NOMO-1 treated with dmso at 0.1 percent for 144 hours (cell line): ENCODE data around the gene TAF8.
"Not testable (repeated sequence)": the region's sequence is repeated elsewhere in the genome, so short reads cannot be mapped to it uniquely, and the experiment has no call there.

ENCODE experiments used
- DNase-seq: peaks from one replicate; lab custom pipeline; 2025; ENCODE audit not compliant: unreplicated experiment; lab: John Stamatoyannopoulos, UW

Gene TAF8, protein sequence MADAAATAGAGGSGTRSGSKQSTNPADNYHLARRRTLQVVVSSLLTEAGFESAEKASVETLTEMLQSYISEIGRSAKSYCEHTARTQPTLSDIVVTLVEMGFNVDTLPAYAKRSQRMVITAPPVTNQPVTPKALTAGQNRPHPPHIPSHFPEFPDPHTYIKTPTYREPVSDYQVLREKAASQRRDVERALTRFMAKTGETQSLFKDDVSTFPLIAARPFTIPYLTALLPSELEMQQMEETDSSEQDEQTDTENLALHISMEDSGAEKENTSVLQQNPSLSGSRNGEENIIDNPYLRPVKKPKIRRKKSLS

DNA sequence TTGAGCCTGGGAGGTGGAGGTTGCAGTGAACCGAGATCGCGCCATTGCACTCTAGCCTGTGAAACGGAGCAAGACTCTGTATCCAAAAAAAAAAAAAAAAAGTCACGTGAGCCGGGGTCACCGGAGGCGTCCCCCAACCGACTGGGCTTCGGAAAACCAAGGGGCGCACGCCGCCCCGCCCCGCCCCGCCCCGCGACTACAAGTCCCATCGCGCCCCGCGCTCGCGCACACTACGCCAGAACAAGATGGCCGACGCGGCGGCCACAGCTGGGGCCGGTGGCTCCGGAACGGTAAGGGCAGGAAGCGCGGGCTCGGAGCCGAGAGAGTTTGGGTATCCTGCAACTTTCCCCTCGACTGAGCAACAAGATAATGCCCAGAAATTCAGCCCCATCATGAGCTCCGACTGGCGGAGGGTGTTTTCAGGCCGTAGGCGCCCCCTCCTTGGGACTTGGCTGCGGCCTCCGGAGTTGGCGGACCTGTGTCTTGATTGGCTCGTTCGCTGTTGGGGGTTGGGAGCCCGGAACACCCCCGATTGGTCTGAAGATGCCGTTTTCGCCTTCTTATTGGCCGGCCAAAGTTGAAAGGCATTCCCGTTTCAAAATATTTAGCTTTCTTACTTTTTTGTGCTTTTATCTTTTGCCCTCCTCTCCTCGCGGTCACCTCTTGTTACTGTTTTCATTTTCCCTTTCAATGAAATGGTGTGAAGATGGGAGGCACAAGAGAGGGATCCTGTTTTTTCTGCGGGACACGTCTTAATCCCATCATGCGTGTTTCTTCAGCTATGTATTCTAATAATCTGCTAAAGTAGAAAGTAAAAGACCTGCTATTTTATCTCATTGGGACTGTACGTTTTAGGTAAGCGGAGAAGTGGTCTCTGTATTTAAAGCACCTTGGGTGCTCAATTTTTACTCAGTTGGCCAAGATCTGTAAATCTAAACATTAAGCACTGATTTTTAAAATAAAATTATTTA is at the start of gene TAF8:
TAF8 (plus strand) TSS at position 228 of the 971 bp plus-strand sequence; CDS start at position 246, 18 bp downstream.
- peak; percentile 90 for DNase-seq

DNA sequence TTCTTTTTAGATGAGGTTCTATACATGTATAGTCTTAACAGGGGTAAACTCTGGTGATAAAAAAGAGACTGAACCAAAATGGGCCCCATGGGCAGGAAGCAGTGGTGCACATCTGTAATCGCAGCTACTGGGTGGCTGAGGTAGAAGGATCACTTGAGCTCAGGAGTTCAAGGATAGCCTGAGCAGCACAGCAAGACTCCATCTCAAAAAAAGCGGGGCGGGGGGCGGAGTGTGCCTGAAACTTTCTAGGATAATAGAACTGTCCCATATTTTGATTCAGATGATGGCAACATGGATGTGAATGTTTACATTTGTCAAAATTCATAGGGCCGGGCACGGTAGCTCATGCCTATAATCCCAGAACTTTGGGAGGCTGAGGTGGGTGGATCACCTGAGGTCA is 48.8 kb upstream of the TAF8 start:
- no peak for DNase-seq

DNA sequence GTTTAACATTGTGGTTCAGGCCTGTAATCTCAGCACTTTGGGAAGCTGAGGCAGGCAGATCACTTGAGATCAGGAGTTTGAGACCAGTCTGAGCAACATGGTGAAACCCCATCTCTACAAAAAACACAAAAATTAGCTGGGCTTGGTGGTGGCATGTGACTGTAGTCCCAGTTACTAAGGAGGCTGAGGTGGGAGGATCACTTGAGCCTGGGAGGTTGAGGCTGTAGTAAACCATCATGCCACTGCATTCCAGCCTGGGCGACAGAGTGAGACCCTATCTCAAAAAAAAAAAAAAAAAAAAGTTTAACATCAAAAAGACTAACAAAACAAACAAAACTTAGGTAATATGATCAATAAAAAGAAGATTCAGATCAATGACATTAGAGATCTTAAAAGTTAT is 46.7 kb upstream of the TAF8 start:
- not testable (repeated sequence) for DNase-seq

DNA sequence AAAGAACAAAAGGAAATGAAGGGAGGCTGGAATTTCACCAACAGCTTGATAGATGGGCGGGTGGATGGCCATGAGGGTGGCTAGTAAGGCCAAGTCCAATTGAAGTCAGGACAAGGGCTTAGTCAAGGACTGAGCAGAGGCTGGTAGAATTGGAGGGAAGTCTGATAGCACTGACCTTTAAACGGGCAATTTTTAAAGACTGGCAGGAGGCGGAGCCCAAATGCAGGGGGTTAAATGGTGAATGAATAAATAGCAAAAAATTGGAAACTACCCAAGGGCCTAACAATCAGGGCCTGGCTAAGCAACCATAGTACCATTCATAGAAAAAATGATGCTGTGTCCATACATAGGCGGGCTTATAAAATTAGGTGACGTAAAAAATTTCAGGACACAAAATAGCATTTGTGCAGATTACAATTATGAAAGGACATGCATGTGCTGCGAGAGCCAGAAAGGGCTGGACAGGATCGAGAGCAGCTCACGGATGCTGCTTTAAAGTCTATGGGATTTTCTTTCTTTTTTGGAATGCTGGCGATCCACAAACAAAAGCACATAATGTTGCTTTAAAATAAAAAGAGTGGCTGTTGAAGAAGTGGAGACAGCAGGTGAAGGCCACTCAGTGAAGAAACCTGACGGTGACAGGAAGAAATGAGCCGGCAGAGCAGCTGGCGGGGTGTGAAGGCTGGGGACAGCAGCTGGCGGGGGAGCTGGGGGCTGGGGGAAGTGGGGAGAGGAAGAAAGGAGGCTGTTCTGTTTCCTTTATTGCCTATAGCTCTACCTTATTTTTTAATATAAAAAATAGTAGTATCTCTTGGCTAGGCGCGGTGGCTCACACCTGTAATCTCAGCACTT is 42.8 kb upstream of the TAF8 start:
- DNase-seq, result no peak

DNA sequence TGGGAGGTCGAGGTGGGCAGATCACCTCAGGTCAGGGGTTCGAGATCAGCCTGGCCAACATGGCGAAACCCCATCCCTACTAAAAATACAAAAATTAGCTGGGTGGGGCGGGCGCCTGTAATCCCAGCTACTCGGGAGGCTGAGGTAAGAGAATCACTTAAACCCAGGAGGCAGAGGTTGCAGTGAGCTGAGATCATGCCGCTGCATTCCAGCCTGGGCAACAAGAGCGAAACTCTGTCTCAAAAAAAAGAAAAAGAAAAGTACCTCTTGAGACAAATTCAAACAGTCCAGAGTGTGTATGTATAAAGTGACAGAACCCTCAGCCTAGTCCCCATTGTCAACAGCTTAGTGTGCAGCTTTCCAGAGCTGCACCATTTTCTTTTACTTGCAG is 42.2 kb upstream of the TAF8 start:
- DNase-seq, result not testable (repeated sequence)

DNA sequence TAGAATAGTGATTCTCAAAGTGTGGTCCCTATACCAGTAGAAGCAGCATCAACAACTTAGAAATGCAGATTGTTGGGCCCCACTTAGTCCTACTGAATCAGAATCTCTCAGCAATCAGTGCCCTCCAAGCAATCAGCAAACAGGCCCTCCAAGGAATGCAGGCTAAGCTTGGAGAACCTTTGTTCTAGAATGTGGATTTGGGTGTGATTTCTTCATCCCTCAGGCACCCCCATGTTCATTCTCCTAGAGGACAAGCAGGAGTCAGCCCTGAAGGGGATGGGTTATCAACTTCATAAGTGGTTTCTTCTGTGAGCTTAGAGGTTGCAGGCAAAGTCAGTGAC is 40.5 kb upstream of the TAF8 start:
- DNase-seq, result no peak

DNA sequence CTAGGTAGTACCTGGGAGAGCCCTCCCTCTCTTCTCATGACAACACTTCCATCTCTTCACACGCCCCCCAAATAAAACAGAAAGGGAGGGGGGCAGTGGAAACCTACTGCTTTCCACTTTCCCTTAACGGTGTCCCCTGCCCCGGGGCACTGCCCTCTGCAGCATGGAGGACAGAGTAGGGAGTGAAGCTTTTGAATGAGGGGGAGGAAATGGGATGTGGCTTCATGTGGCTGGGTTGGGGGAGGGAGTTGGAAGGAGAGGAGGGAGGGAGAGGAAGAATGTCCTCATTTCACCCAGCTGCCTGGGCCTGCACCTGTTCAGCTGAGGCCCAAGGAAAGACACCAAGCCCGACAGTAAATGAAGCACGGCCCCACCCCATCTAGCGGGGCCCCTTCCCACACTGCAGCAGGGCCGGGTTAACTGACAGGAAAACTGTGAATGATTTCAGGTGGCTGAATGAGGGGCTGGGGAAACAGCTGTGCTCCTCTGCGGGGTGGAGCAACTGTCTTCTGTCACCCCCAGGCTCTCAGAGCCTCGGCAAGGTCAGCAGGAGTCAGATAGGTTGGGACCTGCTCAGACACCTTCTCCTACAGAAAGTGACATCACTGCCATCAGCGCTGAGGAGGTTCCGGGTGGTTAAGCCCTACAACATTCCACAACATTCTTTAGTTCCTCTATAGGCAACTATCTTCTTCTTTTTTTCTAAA is 40.0 kb upstream of the TAF8 start:
- peak; percentile 7 for DNase-seq

DNA sequence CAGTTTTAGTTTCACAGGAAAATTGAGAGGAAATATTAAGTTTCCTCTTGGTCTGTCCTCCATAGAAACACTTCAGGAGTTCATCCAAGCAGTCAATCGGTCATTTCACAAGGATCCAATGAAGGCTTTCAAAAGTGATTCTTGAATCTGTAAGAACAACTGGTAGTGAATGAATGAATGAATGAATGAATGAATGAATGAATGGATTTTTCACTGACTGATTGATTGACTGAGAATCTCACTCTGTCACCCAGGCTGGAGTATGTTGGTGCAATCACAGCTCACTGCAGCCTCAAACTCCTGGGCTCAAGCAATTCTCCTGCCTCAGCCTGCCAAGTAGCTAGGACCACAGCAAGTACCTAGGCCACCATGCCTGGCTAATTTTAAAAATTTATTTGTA is 39.4 kb upstream of the TAF8 start:
- DNase-seq, result no peak

DNA sequence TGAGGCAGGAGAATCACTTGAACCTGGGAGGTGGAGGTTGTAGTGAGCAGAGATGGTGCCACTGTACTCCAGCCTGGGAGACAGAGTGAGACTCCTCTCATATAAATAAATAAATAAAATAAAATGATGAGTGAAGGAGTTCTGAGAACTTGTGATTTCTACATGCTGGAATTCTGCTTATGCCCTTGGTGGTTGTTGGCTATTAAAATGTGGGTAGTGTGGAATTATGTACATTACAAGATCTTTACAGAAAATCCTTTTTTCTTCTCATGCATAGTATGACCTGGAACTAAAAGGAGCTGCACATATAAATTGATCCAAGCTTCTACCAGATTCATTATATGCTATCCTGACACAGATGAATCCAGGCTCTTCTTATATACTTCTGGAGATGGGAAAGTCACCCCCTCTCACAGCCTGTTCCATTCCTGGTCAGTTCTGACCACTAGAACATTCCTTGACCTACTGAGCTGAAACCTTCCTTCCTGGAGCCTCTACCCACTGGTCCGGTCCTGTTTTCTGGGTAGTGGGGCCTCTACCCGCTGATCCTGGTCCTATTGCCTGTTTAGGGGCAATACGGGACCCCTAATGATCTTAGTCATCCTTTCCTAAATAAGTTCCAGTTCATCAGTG is 37.7 kb upstream of the TAF8 start:
- DNase-seq, result no peak

DNA sequence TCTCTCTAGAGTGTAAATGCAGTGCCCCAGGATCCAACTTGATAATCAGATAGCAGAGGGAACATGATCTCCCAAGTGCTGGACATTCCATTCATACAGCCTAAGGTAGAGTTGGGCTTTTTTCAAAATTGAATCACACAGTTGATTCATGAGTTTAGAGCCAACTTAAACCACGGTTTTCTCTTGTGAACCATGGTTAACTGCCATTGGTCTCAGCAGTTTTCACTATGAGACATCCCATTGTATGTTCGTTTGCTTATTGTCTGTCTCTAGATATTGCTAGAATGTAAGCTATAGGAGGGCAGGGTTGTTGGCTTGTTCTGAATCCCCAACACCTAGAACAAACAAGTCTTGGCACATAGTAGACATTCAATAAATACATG is 37.2 kb upstream of the TAF8 start:
- no peak for DNase-seq

DNA sequence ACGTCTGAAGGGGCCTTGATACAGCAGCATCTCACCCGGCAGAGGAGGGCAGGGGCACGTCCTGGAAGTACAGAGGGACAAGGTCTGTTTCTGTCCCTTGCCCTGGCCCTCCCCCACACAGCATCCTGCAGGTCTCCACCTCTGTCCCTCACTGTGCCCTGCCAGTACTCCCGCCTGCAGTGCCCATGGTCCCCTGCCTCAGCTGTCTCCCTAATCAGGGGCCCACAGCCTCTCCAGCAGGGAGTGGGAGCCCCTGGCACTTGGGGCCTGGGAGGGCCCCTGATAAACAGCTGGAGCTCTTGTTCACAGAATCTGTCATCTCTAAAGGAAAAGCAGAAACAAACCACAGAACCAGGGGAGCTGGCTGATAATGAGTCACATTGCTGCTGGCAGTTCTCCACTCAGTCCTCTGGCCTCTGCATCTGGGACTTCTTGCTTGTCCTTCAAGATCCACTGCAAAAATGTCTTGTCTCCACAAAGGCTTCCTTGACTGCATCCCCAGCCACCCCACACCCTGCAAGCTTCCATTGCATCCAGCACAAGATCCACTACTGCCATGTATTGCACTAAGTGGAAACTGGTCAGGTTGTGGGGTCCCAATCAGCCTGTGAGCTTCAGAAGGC is 33.2 kb upstream of the TAF8 start:
- no peak for DNase-seq

DNA sequence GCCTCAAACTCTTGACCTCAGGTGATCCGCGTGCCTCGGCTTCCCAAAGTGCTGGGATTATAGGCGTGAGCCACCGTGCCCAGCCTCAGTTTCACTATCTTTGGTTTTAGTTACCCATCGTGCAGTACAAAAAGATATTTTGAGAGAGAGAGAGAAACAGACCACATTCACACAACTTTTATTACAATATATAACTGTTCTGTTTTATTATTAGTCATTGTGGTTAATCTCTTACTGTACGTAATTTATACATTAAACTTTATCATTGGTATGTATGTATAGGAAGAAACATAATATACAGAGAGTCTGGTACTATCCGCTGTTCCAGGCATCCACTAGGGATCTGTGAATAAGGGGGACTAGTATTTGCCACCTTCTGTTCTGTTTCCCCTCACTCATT is 29.4 kb upstream of the TAF8 start:
- DNase-seq, result no peak

DNA sequence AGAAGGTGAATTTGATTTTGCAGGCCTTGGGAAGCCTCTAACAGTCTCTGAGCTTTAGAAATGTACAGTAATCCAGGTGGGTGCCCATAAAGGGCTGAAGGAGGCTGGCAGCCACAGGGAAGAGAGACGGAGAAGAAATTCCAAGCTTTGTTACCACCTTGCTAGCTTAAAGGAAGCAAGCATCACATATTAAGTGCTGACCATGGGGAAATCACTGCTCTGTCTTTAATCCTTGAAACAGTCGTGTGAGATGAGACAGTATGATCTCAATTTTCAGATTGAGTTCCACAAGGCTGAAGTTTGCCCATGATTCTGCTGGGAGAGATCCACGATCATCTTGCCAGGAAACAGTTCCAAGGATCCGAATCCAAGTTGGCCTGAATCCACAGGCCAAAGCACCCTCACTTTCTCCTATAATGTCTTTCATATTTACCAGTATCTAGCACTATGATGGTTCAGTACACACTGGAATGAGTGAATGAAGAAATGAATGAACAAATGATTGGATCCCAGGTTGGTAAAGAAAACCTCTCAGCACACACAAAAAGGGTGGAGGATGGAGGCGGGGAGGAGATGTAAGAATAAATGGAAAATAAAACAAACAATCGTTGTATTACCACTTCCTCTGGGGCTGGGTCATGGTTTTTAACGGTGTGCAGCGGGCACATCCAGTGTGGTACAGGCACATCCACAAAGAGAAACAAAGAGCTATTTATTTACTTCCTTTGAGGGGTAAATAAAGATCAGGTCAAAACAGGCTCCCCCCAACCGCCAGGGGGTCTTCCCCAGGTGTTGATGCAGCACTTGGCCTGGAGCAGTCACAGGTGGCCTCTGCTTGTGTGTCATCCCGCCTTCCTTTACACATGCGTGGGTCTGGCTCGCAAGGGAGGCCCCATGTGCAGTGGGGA is 28.2 kb upstream of the TAF8 start:
- no peak for DNase-seq

DNA sequence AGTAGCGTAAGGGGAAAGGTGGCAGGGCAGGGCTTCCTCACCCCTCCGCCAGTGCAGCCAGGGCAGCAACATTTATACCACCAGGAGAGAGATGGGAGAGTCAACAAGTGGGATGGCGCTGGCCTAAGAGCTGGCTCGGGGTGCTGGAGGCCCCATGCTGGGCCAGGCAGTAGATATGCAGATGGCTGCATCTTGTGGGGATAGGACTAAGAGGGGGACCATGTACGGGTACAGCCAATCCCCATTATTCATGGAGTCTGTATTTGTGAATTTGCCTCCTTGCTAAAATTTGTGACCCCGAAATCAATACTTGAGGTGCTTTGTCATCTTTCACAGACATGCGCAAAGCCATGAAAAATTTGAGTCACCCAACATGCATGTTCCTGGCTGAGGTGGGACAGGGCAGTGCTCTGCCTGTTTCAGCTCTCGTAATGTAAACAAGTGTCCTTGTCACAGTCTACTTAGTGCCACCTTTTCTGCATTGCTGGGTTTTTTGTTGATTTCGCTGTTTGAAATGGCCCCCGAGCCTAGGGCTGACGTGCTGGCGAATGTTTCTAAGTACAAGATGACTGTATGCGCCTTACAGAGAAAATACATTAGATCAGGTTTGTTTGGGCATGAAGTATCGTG is 27.5 kb upstream of the TAF8 start:
- no peak for DNase-seq

DNA sequence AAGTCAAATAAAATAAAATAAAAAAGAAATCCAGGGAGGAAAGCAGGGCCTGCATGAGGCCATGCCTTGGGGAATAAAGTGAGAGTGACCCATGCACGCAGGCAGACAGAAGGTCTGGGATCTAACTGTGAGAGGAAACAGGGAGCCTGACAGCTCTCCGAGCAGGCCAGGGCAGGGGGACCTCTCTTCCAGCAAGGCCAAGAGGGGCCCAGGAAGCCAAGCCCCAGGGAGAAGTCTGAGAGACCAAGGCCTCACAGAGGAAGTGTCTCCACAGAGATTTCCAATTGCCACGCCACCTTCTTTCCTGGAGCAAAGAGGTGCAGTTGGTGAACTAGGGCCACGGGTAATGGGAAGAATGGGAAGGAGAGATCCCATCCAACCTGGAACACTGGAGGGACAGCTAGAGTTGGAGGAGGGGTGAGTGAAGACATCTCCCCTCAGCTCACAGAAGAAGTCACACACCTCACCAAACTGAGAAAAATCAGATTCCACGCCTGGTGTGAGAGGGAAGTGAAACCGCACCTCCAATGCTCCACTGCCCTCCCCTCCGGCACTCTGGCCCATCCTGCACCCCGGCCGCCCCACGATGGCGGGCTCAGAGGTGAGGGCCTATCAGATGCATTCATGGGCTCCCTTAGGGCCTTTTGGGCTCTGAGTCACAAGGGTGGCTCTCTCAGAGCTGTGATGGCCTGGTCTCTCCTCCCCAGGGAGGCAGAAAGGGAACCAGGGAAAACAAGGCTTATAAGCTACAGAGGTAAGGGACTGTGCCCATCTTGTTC is 25.1 kb upstream of the TAF8 start:
- DNase-seq, result peak; percentile 28

DNA sequence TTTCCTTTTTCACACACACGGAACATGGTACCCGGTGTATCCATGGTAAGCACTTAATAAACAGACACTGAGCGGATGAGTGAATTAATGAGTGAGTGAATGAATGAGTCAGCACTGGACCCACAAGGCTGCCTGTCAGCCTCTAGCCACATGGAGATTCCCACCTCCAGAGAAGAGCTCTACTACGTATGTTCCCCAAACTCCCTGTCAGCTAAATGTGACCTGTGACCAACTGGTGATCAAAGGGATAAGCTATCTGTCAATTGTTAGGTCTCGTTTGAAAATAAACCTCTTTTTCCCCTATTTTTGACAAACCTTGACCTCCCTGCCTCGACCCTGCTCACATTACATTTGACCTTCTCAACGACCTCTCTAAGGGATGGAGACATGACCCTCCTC is 24.5 kb upstream of the TAF8 start:
- DNase-seq, result no peak

DNA sequence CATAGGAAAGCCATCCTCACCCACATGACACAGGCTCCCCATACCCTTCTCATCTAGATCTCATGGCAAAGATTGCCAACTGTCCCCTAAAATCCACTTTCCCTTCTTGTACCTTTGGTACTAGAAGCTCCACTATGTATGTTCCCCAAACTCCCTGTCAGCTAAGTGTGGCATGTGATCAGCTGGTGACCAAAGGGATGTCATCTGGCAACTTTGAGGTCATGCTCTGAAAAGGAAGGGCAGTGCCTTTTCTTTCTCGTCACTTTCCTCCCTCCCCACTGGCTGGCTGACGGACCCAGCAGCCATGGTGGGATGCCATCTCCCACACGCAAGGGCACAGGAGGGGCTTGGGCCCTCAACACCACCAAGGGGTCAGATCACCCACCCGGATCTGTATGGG is 23.8 kb upstream of the TAF8 start:
- DNase-seq, result no peak
